HUES48 (cell line): ENCODE measurements around the gene KMT2B.

Experiments
- H3K27ac ChIP-seq: one replicate; pipeline ENCODE4 v1.7.0; 2013; ENCODE audit warnings: low read depth, low read length, inconsistent platforms
- H3K27me3 ChIP-seq: 2 replicates; pipeline ENCODE4 v1.6.1; 2013; ENCODE audit warnings: mild to moderate bottlenecking, low read length; ENCODE audit not compliant: control insufficient read depth, insufficient read depth
- H3K36me3 ChIP-seq: 2 replicates; pipeline ENCODE4 v1.6.1; 2013; ENCODE audit warnings: low read length; ENCODE audit not compliant: control insufficient read depth, insufficient read depth
- H3K4me1 ChIP-seq: 2 replicates; pipeline ENCODE4 v1.6.1; 2013; ENCODE audit warnings: mild to moderate bottlenecking, low read length; ENCODE audit not compliant: control insufficient read depth, insufficient read depth
- H3K4me3 ChIP-seq: 2 replicates; pipeline ENCODE4 v1.5.1; 2013; ENCODE audit warnings: mild to moderate bottlenecking, low read depth, low read length
- H3K9ac ChIP-seq: 2 replicates; pipeline ENCODE4 v1.6.1; 2013; ENCODE audit warnings: mild to moderate bottlenecking, low read depth, low read length, moderate library complexity
- H3K9me3 ChIP-seq: 2 replicates; pipeline ENCODE4 v1.6.1; 2013; ENCODE audit warnings: low read length; ENCODE audit not compliant: control insufficient read depth, insufficient read depth

The KMT2B gene

GRCh38 chr19:35729021-35729420 lies 11.2 kb downstream of the KMT2B start:
- Histone ChIP-seq H3K27me3 (no peaks in the 10 kb centered on the region), H3K4me1 (no peaks in the 10 kb centered on the region)

GRCh38 chr19:35729763-35730162 lies 12.0 kb downstream of the KMT2B start:
- Histone ChIP-seq H3K27ac (no peak overlapping the region), H3K4me3 (no peak overlapping the region), H3K4me1 (no peaks in the 10 kb centered on the region), H3K9ac (no peak overlapping the region), H3K36me3 (peaks cover 95% of the 10 kb centered on the region), H3K27me3 (no peaks in the 10 kb centered on the region), H3K9me3 (no peaks in the 10 kb centered on the region)

More at GRCh38 chr19:35729021-35729420, 11.2 kb downstream of the KMT2B start:
- Histone ChIP-seq H3K9ac (no peak overlapping the region), H3K36me3 (peaks cover 95% of the 10 kb centered on the region), H3K9me3 (no peaks in the 10 kb centered on the region), H3K4me3 (no peak overlapping the region), H3K27ac (no peak overlapping the region)

GRCh38 chr19:35730326-35730725 lies 12.5 kb downstream of the KMT2B start:
- Histone ChIP-seq H3K27me3 (no peaks in the 10 kb centered on the region), H3K4me1 (no peaks in the 10 kb centered on the region), H3K27ac (no peak overlapping the region), H3K9ac (no peak overlapping the region), H3K9me3 (no peaks in the 10 kb centered on the region), H3K36me3 (peaks cover 95% of the 10 kb centered on the region), H3K4me3 (no peak overlapping the region)

GRCh38 chr19:35731353-35731752 lies 13.6 kb downstream of the KMT2B start:
- Histone ChIP-seq H3K36me3 (peaks cover 94% of the 10 kb centered on the region), H3K4me3 (no peak overlapping the region), H3K9ac (no peak overlapping the region), H3K4me1 (no peaks in the 10 kb centered on the region), H3K9me3 (no peaks in the 10 kb centered on the region), H3K27me3 (no peaks in the 10 kb centered on the region), H3K27ac (no peak overlapping the region)

- H3K9ac ChIP-seq, result no peak overlapping the region
- H3K36me3 ChIP-seq, result peaks cover 96% of the 10 kb centered on the region
- no peak overlapping the region for H3K4me3 ChIP-seq
- no peaks in the 10 kb centered on the region for H3K4me1 ChIP-seq
- H3K9me3 ChIP-seq, result no peaks in the 10 kb centered on the region
- no peaks in the 10 kb centered on the region for H3K27me3 ChIP-seq
- H3K27ac ChIP-seq, result no peak overlapping the region
These were observed 14.1 kb downstream of the KMT2B start for GRCh38 chr19:35731779-35732405.

- Histone ChIP-seq H3K27ac (no peak overlapping the region), H3K4me3 (no peak overlapping the region), H3K9me3 (no peaks in the 10 kb centered on the region), H3K36me3 (peaks cover 96% of the 10 kb centered on the region), H3K9ac (no peak overlapping the region), H3K27me3 (no peaks in the 10 kb centered on the region), H3K4me1 (no peaks in the 10 kb centered on the region)
These were observed 14.9 kb downstream of the KMT2B start for GRCh38 chr19:35732540-35733179.

GRCh38 chr19:35733180-35734125 lies 15.7 kb downstream of the KMT2B start:
- Histone ChIP-seq H3K27ac (no peak overlapping the region), H3K9ac (no peak overlapping the region), H3K4me3 (no peak overlapping the region), H3K4me1 (no peaks in the 10 kb centered on the region), H3K9me3 (no peaks in the 10 kb centered on the region), H3K36me3 (peaks cover 96% of the 10 kb centered on the region), H3K27me3 (no peaks in the 10 kb centered on the region)

- H3K27me3 ChIP-seq, result no peaks in the 10 kb centered on the region
- H3K9ac ChIP-seq, result no peak overlapping the region
- H3K4me1 ChIP-seq, result no peaks in the 10 kb centered on the region
- H3K4me3 ChIP-seq, result no peak overlapping the region
- H3K36me3 ChIP-seq, result peaks cover 96% of the 10 kb centered on the region
- H3K9me3 ChIP-seq, result no peaks in the 10 kb centered on the region
- H3K27ac ChIP-seq, result no peak overlapping the region
These were observed 16.5 kb downstream of the KMT2B start for GRCh38 chr19:35734273-35734672.

- no peak overlapping the region for H3K9ac ChIP-seq
- H3K9me3 ChIP-seq, result no peaks in the 10 kb centered on the region
- no peak overlapping the region for H3K4me3 ChIP-seq
- H3K27ac ChIP-seq, result no peak overlapping the region
- no peaks in the 10 kb centered on the region for H3K4me1 ChIP-seq
- peaks cover 90% of the 10 kb centered on the region for H3K36me3 ChIP-seq
- H3K27me3 ChIP-seq, result no peaks in the 10 kb centered on the region
These were observed 17.1 kb downstream of the KMT2B start for GRCh38 chr19:35734889-35735288.

GRCh38 chr19:35736913-35737886 lies 19.4 kb downstream of the KMT2B start:
- Histone ChIP-seq H3K36me3 (peaks cover 67% of the 10 kb centered on the region), H3K4me3 (no peak overlapping the region)

More at GRCh38 chr19:35736913-35737886, 19.4 kb downstream of the KMT2B start:
- Histone ChIP-seq H3K27me3 (no peaks in the 10 kb centered on the region), H3K9ac (no peak overlapping the region), H3K4me1 (no peaks in the 10 kb centered on the region), H3K9me3 (no peaks in the 10 kb centered on the region), H3K27ac (no peak overlapping the region)
